IMR-90 (cell line): ENCODE measurements around the gene TNRC6C. TPM values are rescaled to one million over a fixed set of nuclear protein-coding genes. Genes with fewer than 3 reads are reported as not detected.

Source experiments
- ATAC-seq: fragments of 200-7000 bp; cut with Tn5 transposase; 2 replicates; pipeline ENCODE4 v1.9.1; 2020; ENCODE audit warnings: low read depth, mild to moderate bottlenecking, moderate library complexity
- BruUV-seq: library from RNA; stranded (reverse); fragments of 400-500 nt; replicated peaks from 2 replicates; lab custom pipeline; 2021; lab: Mats Ljungman, UMichigan
- CTCF ChIA-PET: fragments of 300-600 bp; formaldehyde crosslinking; extraction: SDS; loops from one replicate; lab custom pipeline; 2021; ENCODE audit warnings: antibody characterized with exemption; lab: Yijun Ruan, JAX
- POLR2A ChIA-PET: fragments of 300-600 bp; sonication (Branson Sonifier 250); formaldehyde crosslinking; loops from one replicate; lab custom pipeline; 2022; ENCODE audit warnings: antibody characterized with exemption; ENCODE audit not compliant: unreplicated experiment; lab: Charles Lee
- DNase-seq: peaks from one replicate; pipeline ENCODE4 v3.0.0; 2013
- H2AFZ ChIP-seq: replicated peaks from 2 replicates; pipeline ENCODE3; 2013; ENCODE audit warnings: low read length, mild to moderate bottlenecking; ENCODE audit not compliant: poor library complexity
- H2AK5ac ChIP-seq: 2 replicates; pipeline ENCODE4 v1.6.1; 2013; ENCODE audit warnings: low read depth, low read length, inconsistent platforms
- H2AK9ac ChIP-seq: replicated peaks from 2 replicates; pipeline ENCODE3; 2013; ENCODE audit warnings: mild to moderate bottlenecking, low read depth, low read length, moderate library complexity; ENCODE audit not compliant: poor library complexity
- H2BK120ac ChIP-seq: 2 replicates; pipeline ENCODE4 v1.6.1; 2013; ENCODE audit warnings: low read depth, low read length, inconsistent platforms
- H2BK15ac ChIP-seq: 3 replicates; pipeline ENCODE4 v1.6.1; 2013; ENCODE audit warnings: low read depth, low read length, inconsistent platforms
- H2BK20ac ChIP-seq: 2 replicates; pipeline ENCODE4 v1.6.1; 2013; ENCODE audit warnings: low read depth, mild to moderate bottlenecking, inconsistent platforms, low read length, moderate library complexity
- H2BK5ac ChIP-seq: 2 replicates; pipeline ENCODE4 v1.6.1; 2013; ENCODE audit warnings: mild to moderate bottlenecking, low read depth, low read length, inconsistent platforms; ENCODE audit not compliant: poor library complexity, severe bottlenecking
- H3K14ac ChIP-seq: replicated peaks from 2 replicates; pipeline ENCODE4 v1.6.1; 2013; ENCODE audit warnings: low read depth, low read length, inconsistent platforms
- H3K18ac ChIP-seq: 2 replicates; pipeline ENCODE4 v1.6.1; 2013; ENCODE audit warnings: low read depth, low read length, control low read depth
- H3K23ac ChIP-seq: 2 replicates; pipeline ENCODE4 v1.6.1; 2013; ENCODE audit warnings: low read depth, low read length, inconsistent platforms
- H3K27ac ChIP-seq: 2 replicates; pipeline ENCODE4 v1.5.1; 2013; ENCODE audit warnings: mild to moderate bottlenecking, control low read depth, low read length; ENCODE audit not compliant: insufficient read depth
- H3K27me3 ChIP-seq: 2 replicates; pipeline ENCODE4 v1.6.1; 2013; ENCODE audit warnings: low read length; ENCODE audit not compliant: control insufficient read depth, insufficient read depth
- H3K36me3 ChIP-seq: 2 replicates; pipeline ENCODE4 v1.6.1; 2013; ENCODE audit warnings: low read length, mixed read lengths; ENCODE audit not compliant: control insufficient read depth, insufficient read depth
- H3K4ac ChIP-seq: 2 replicates; pipeline ENCODE4 v1.6.1; 2013; ENCODE audit warnings: low read depth, low read length, inconsistent platforms
- H3K4me1 ChIP-seq: 2 replicates; pipeline ENCODE4 v1.6.1; 2013; ENCODE audit warnings: low read length, mixed read lengths; ENCODE audit not compliant: control insufficient read depth, insufficient read depth
- H3K4me2 ChIP-seq: 2 replicates; pipeline ENCODE4 v1.6.1; 2013; ENCODE audit warnings: low read depth, mild to moderate bottlenecking, control low read depth, low read length, moderate library complexity
- H3K4me3 ChIP-seq: 2 replicates; pipeline ENCODE4 v1.5.1; 2013; ENCODE audit warnings: low read depth, mild to moderate bottlenecking, control low read depth, low read length, moderate library complexity; ENCODE audit not compliant: insufficient read depth
- H3K56ac ChIP-seq: 2 replicates; pipeline ENCODE4 v1.6.1; 2013; ENCODE audit warnings: low read length, inconsistent platforms; ENCODE audit not compliant: insufficient read depth; ENCODE audit errors: extremely low read depth
- H3K79me1 ChIP-seq, 2 experiments: 2 replicates each; pipeline ENCODE4 v1.6.1; 2013; ENCODE audit warnings: low read length in 2 of 2, inconsistent platforms in 1 of 2, low read depth in 1 of 2
- H3K9ac ChIP-seq: 2 replicates; pipeline ENCODE4 v1.6.1; 2013; ENCODE audit warnings: low read depth, low read length, control low read depth
- H3K9me1 ChIP-seq: 2 replicates; pipeline ENCODE4 v1.6.1; 2013; ENCODE audit warnings: low read length, inconsistent platforms; ENCODE audit not compliant: insufficient read depth
- H3K9me3 ChIP-seq: 2 replicates; pipeline ENCODE4 v1.6.1; 2013; ENCODE audit warnings: low read length; ENCODE audit not compliant: control insufficient read depth, insufficient read depth
- H4K20me1 ChIP-seq: 2 replicates; pipeline ENCODE4 v1.6.1; 2013; ENCODE audit warnings: low read length, inconsistent platforms; ENCODE audit not compliant: insufficient read depth
- H4K5ac ChIP-seq: 2 replicates; pipeline ENCODE4 v1.6.1; 2013; ENCODE audit warnings: mild to moderate bottlenecking, low read depth, low read length, control low read depth
- H4K8ac ChIP-seq, 2 experiments: 2 replicates each; pipeline ENCODE4 v1.6.1; 2013; ENCODE audit warnings: low read depth in 2 of 2, low read length in 2 of 2, control low read depth in 1 of 2, inconsistent platforms in 1 of 2
- H4K91ac ChIP-seq: 2 replicates; pipeline ENCODE4 v1.6.1; 2013; ENCODE audit warnings: low read depth, low read length, inconsistent platforms; ENCODE audit not compliant: insufficient read depth
- SMC3 ChIP-seq: fragments of 150-350 bp; IDR thresholded peaks from 2 replicates; pipeline ENCODE4 v1.6.1; 2016; ENCODE audit warnings: low read depth, mild to moderate bottlenecking, antibody characterized with exemption, low read length, moderate library complexity
- USF2 ChIP-seq: fragments of 150-350 bp; IDR thresholded peaks from 2 replicates; pipeline ENCODE4 v1.6.1; 2017; ENCODE audit warnings: mild to moderate bottlenecking, antibody characterized with exemption, low read length, low read depth
- WGBS, 2 experiments: methylation state at CpG; one replicate each; pipeline versions ENCODE4 v1.1.5 to v1.1.7; 2013; ENCODE audit warnings: missing lambda C conversion rate in 2 of 2; ENCODE audit not compliant: insufficient read length in 1 of 2; ENCODE audit errors: extremely low coverage in 2 of 2; 5-methylcytosine and 5-hydroxymethylcytosine counted together
- dilution Hi-C: fragments of 300-500 bp; cut with HindIII; formaldehyde crosslinking; loops from one replicate; pipeline ENCODE4 v1.14.3; 2018; ENCODE audit warnings: low sequenced_read_pairs; ENCODE audit not compliant: unreplicated experiment
- in situ Hi-C: fragments of 300-500 bp; cut with MboI; formaldehyde crosslinking; loops from 3 replicates; pipeline ENCODE4 v1.14.3; 2019; ENCODE audit warnings: low sequenced_read_pairs, inconsistent platforms, mixed read lengths
- intact Hi-C: fragments of 100-400 bp; cut with micrococcal nuclease; formaldehyde crosslinking; loops from 2 replicates; pipeline ENCODE4 v1.10.0; 2022
- polyA plus RNA-seq, 3 experiments: library from polyadenylated mRNA; depleted of rRNA; stranded (reverse); fragments of >200 nt; gene quantifications; 2 replicates each; pipeline ENCODE4 v1.2.3, GENCODE V29; 2012; ENCODE audit warnings: low replicate concordance in 1 of 3
- total RNA-seq: library from RNA; depleted of rRNA; stranded (reverse); fragments of >200 nt; gene quantifications from 2 replicates; pipeline ENCODE4 v1.2.3, GENCODE V29; 2012

TNRC6C gene
- total and polyA plus RNA-seq, 2 of the 4 experiments (the other 2 are of a cell fraction) = 1.6 to 2.7 TPM

- H3K9ac ChIP-seq = no peak overlapping the region
- H2BK20ac ChIP-seq = no peak overlapping the region
- H4K5ac ChIP-seq = no peak overlapping the region
- CTCF ChIA-PET = interaction anchor here (0.6 kb wide), 1 partner anchor 881 kb away, joined by 3 read pairs; no protein-coding TSS in a partner anchor
- no CpG with 5 or more reads among the region's 3 CpGs for WGBS, 2 experiments
- H3K4me2 ChIP-seq = peak overlapping the region; percentile 59; the same call in 1 of the 2 replicates
- H2AK9ac ChIP-seq = no peak overlapping the region
- H4K20me1 ChIP-seq = no peaks in the 10 kb centered on the region
- H3K27ac ChIP-seq = no peak overlapping the region
- H3K9me3 ChIP-seq = no peaks in the 10 kb centered on the region; the same call in none of the 2 replicates
- POLR2A ChIA-PET = no interaction called here
- no peak overlapping the region for H3K56ac ChIP-seq
- no peak overlapping the region for H4K91ac ChIP-seq
- intact Hi-C loops = no loop called here
- H2AFZ ChIP-seq = peak overlapping the region; percentile 65
- H3K9me1 ChIP-seq = 0 out of 2 replicates have a peak, but pooled peaks cover 2% of the 10 kb centered on the region
- DNase-seq (peak; percentile 59), ATAC-seq (peak; percentile 96)
- H3K23ac ChIP-seq = no peak overlapping the region
- BruUV-seq = no TSS peak
- H2BK5ac ChIP-seq = no peak overlapping the region
- H3K79me1 ChIP-seq = no peaks in the 10 kb centered on the region
- H3K18ac ChIP-seq = no peak overlapping the region
- no peak overlapping the region for H2BK15ac ChIP-seq
- H3K36me3 ChIP-seq = no peaks in the 10 kb centered on the region
- H4K8ac ChIP-seq = peak overlapping the region in 1 of 2 experiments; percentile 44; a peak in 1 of 4 replicates
- H3K4me1 ChIP-seq = no peaks in the 10 kb centered on the region
- H3K4me3 ChIP-seq = no peak overlapping the region
- no peak overlapping the region for H3K4ac ChIP-seq
- dilution Hi-C loops = no loop called here
- peaks cover 32% of the 10 kb centered on the region for H3K27me3 ChIP-seq
- H2BK120ac ChIP-seq = no peak overlapping the region
- no peak overlapping the region for H3K14ac ChIP-seq
- in situ Hi-C loops = no loop called here
- H2AK5ac ChIP-seq = no peak overlapping the region
- TF ChIP-seq SMC3 (no peak), USF2 (peak; percentile 96)
Observed at GRCh38 chr17:77948690-77949114, 9.8 kb upstream of the TNRC6C start.
